CD4-positive, alpha-beta T cell (primary cell): ENCODE measurements around the gene DEFB113. TPM values are rescaled to one million over a fixed set of nuclear protein-coding genes. Genes with fewer than 3 reads are reported as not detected.

Experiments used
- ATAC-seq: fragments of 200-7000 bp; cut with Tn5 transposase; one replicate; pipeline ENCODE4 v1.10.0; 2022; ENCODE audit warnings: mild to moderate bottlenecking; ENCODE audit not compliant: poor library complexity
- CTCF ChIA-PET: fragments of 350-600 bp; sonication (Branson Sonifier 250); formaldehyde crosslinking; loops from one replicate; lab custom pipeline; 2021; ENCODE audit warnings: antibody characterized with exemption, inconsistent platforms; lab: Charles Lee
- POLR2A ChIA-PET: fragments of 350-600 bp; sonication (Branson Sonifier 250); formaldehyde crosslinking; loops from one replicate; lab custom pipeline; 2021; ENCODE audit warnings: antibody characterized with exemption, inconsistent platforms; lab: Charles Lee
- DNase-seq, 14 experiments: peaks; one replicate each; pipeline ENCODE4 v3.0.0-alpha.2; 2013 to 2020; ENCODE audit warnings: mixed read lengths in 2 of 14
- H3K27ac ChIP-seq, 2 donors: one replicate each; pipeline versions ENCODE4 v1.5.1 to v1.7.0; 2013; ENCODE audit warnings: low read length in 2 of 2, low read depth in 1 of 2, mild to moderate bottlenecking in 1 of 2
- H3K27me3 ChIP-seq, 2 experiments: 1 replicate in 1 of 2; 2 replicates in 1 of 2; pipeline versions ENCODE4 v1.6.1 to v1.7.0; 2013; ENCODE audit warnings: low read length in 2 of 2, control low read depth in 1 of 2, mild to moderate bottlenecking in 1 of 2, moderate library complexity in 1 of 2; ENCODE audit not compliant: insufficient read depth in 2 of 2, control insufficient read depth in 1 of 2
- H3K36me3 ChIP-seq: one replicate; pipeline ENCODE4 v1.6.1; 2013; ENCODE audit warnings: low read length, control low read depth; ENCODE audit not compliant: insufficient read depth
- H3K4me1 ChIP-seq: one replicate; pipeline ENCODE4 v1.6.1; 2013; ENCODE audit warnings: low read length, control low read depth; ENCODE audit not compliant: insufficient read depth
- H3K4me3 ChIP-seq: one replicate; pipeline ENCODE4 v1.5.1; 2013; ENCODE audit warnings: mild to moderate bottlenecking, low read length, moderate library complexity
- H3K9me3 ChIP-seq, 2 experiments: 1 replicate in 1 of 2; 2 replicates in 1 of 2; pipeline versions ENCODE4 v1.6.1 to v1.7.0; 2013; ENCODE audit warnings: low read length in 2 of 2, mild to moderate bottlenecking in 2 of 2, control low read depth in 1 of 2, moderate library complexity in 1 of 2; ENCODE audit not compliant: control insufficient read depth in 1 of 2, insufficient read depth in 1 of 2
- H3K27ac Mint-ChIP-seq: one replicate; pipeline ENCODE4 v1.8.0; 2020; ENCODE audit warnings: mixed read lengths
- H3K27me3 Mint-ChIP-seq: one replicate; pipeline ENCODE4 v1.8.0; 2021; ENCODE audit warnings: mixed read lengths
- H3K36me3 Mint-ChIP-seq: one replicate; pipeline ENCODE4 v1.8.0; 2021; ENCODE audit warnings: low read depth, mixed read lengths
- H3K4me1 Mint-ChIP-seq: one replicate; pipeline ENCODE4 v1.8.0; 2021; ENCODE audit warnings: low read depth, mixed read lengths
- H3K4me3 Mint-ChIP-seq: one replicate; pipeline ENCODE4 v1.8.0; 2020; ENCODE audit warnings: mild to moderate bottlenecking, mixed read lengths
- H3K9me3 Mint-ChIP-seq: one replicate; pipeline ENCODE4 v1.8.0; 2020; ENCODE audit warnings: mixed read lengths
- CTCF ChIP-seq: fragments of 200-600 bp; IDR thresholded peaks from one replicate; pipeline ENCODE4 v1.8.0; 2022; ENCODE audit warnings: antibody characterized with exemption, mild to moderate bottlenecking
- intact Hi-C, 2 experiments: fragments of 100-400 bp; cut with DNase I in 1 of 2; cut with micrococcal nuclease in 1 of 2; formaldehyde crosslinking; loops; one replicate each; pipeline versions ENCODE4 v1.15.1 to v1.9.0; 2023 to 2025; cut with DNase I, micrococcal nuclease
- total RNA-seq, 174 experiments: library from RNA in 2 of 174; stranded (reverse) in 2 of 174; gene quantifications; one replicate each; pipeline ENCODE4 v1.2.3 and lab custom pipeline; 2021 to 2026

Gene DEFB113
- total RNA-seq, 2 experiments from 2014 or later: not detected

- intact Hi-C loops: no loop called here
- no peak for DNase-seq
- no peaks in the 10 kb centered on the region for H3K9me3 Mint-ChIP-seq
These were observed 34.7 kb downstream of the DEFB113 start for GRCh38 chr6:49934770-49935169.

GRCh38 chr6:49933526-49933925, 35.9 kb downstream of the DEFB113 start:
- POLR2A ChIA-PET: no interaction called here
- Histone ChIP-seq H3K4me1 (no peaks in the 10 kb centered on the region), H3K27me3 (no peaks in the 10 kb centered on the region), H3K27ac (no peak overlapping the region), H3K36me3 (no peaks in the 10 kb centered on the region), H3K9me3 (peaks cover 0 to 6% of the 10 kb centered on the region in 2 experiments), H3K4me3 (no peak overlapping the region)
- intact Hi-C loops: no loop called here
- Mint-ChIP-seq H3K4me3 (no peak overlapping the region), H3K4me1 (no peaks in the 10 kb centered on the region), H3K36me3 (no peaks in the 10 kb centered on the region), H3K9me3 (no peaks in the 10 kb centered on the region), H3K27me3 (no peaks in the 10 kb centered on the region), H3K27ac (no peak overlapping the region)
- no peak for TF ChIP-seq CTCF
- ATAC-seq (no peak), DNase-seq (peak in 1 of 14 experiments; percentile 3)
- CTCF ChIA-PET: no interaction called here

More at GRCh38 chr6:49934770-49935169, 34.7 kb downstream of the DEFB113 start:
- H3K27ac ChIP-seq: no peak overlapping the region
- ChIA-PET CTCF (no interaction called here), POLR2A (no interaction called here)
- H3K4me3 Mint-ChIP-seq: no peak overlapping the region
- H3K27me3 Mint-ChIP-seq: no peaks in the 10 kb centered on the region
- no peaks in the 10 kb centered on the region for H3K4me1 Mint-ChIP-seq
- H3K27ac Mint-ChIP-seq: no peak overlapping the region
- no peaks in the 10 kb centered on the region for H3K27me3 ChIP-seq
- peaks cover 0 to 6% of the 10 kb centered on the region in 2 experiments for H3K9me3 ChIP-seq
- no peaks in the 10 kb centered on the region for H3K36me3 Mint-ChIP-seq
- no peak for TF ChIP-seq CTCF
- H3K4me3 ChIP-seq: no peak overlapping the region
- no peak for ATAC-seq
- H3K4me1 ChIP-seq: no peaks in the 10 kb centered on the region
- H3K36me3 ChIP-seq: no peaks in the 10 kb centered on the region

- H3K9me3 Mint-ChIP-seq: peaks cover 2% of the 10 kb centered on the region
- H3K4me3 Mint-ChIP-seq: no peak overlapping the region
- Histone ChIP-seq H3K36me3 (no peaks in the 10 kb centered on the region), H3K27ac (no peak overlapping the region), H3K27me3 (no peaks in the 10 kb centered on the region), H3K4me3 (no peak overlapping the region), H3K9me3 (peaks cover 0 to 10% of the 10 kb centered on the region in 2 experiments), H3K4me1 (no peaks in the 10 kb centered on the region)
- no peaks in the 10 kb centered on the region for H3K27me3 Mint-ChIP-seq
- H3K27ac Mint-ChIP-seq: no peak overlapping the region
- DNase-seq (no peak), ATAC-seq (no peak)
- POLR2A ChIA-PET: no interaction called here
- CTCF ChIA-PET: no interaction called here
- no peaks in the 10 kb centered on the region for H3K4me1 Mint-ChIP-seq
- no peaks in the 10 kb centered on the region for H3K36me3 Mint-ChIP-seq
- TF ChIP-seq CTCF: no peak
- intact Hi-C loops: no loop called here
These were observed 40.1 kb downstream of the DEFB113 start for GRCh38 chr6:49929340-49929739.
